RWPE1 (cell line): ENCODE measurements around the gene NPTX1.

Experiments
- CTCF ChIA-PET: fragments of 350-600 bp; sonication (Branson Sonifier 250); formaldehyde crosslinking; extraction: SDS; loops from one replicate; lab custom pipeline; 2021; lab: Yijun Ruan, JAX
- POLR2A ChIA-PET: fragments of 400-600 bp; formaldehyde crosslinking; extraction: SDS; loops from one replicate; lab custom pipeline; 2020; ENCODE audit warnings: antibody characterized with exemption; ENCODE audit not compliant: low non-redundant PET; lab: Yijun Ruan, JAX
- DNase-seq: peaks from one replicate; pipeline ENCODE4 v3.0.0; 2012; ENCODE audit warnings: low spot score
- H3K27ac ChIP-seq: fragments of 450-650 bp; 2 replicates; pipeline ENCODE4 v1.5.1; 2017
- TF ChIP-seq, protein P1 (sequence below): fragments of 450-650 bp; conservative IDR thresholded peaks from 2 replicates; pipeline ENCODE4 v1.5.1; 2017; ENCODE audit warnings: low read depth, mild to moderate bottlenecking

Gene NPTX1

DNA sequence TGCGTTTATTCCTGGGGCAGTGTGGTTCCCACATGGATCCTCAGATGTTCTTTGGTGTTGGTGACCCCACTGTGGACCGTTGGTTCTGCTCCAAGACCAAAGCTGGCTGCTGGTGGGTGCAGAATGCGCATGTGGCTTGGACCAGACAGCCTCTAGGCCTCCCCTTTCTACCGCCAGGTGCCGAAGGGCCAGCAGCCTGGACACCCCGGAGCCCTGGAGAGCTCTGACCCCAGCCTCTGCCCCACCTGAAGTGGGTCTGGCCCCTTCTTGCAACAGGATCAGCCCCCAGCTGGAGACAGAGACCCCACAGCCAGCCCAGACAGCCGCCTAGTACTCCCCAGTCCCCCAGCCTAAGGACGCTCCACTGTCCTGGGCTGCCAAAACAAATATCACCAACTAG, 18.4 kb downstream of the NPTX1 start:
- ChIA-PET POLR2A (no interaction called here), CTCF (interaction anchor here (0.6 kb wide), 1 partner anchor 116 kb away, joined by 5 read pairs; no protein-coding TSS in a partner anchor)
- TF ChIP-seq, protein P1, sequence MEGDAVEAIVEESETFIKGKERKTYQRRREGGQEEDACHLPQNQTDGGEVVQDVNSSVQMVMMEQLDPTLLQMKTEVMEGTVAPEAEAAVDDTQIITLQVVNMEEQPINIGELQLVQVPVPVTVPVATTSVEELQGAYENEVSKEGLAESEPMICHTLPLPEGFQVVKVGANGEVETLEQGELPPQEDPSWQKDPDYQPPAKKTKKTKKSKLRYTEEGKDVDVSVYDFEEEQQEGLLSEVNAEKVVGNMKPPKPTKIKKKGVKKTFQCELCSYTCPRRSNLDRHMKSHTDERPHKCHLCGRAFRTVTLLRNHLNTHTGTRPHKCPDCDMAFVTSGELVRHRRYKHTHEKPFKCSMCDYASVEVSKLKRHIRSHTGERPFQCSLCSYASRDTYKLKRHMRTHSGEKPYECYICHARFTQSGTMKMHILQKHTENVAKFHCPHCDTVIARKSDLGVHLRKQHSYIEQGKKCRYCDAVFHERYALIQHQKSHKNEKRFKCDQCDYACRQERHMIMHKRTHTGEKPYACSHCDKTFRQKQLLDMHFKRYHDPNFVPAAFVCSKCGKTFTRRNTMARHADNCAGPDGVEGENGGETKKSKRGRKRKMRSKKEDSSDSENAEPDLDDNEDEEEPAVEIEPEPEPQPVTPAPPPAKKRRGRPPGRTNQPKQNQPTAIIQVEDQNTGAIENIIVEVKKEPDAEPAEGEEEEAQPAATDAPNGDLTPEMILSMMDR = no peak
- no peak for DNase-seq
- H3K27ac ChIP-seq = no peak overlapping the region

DNA sequence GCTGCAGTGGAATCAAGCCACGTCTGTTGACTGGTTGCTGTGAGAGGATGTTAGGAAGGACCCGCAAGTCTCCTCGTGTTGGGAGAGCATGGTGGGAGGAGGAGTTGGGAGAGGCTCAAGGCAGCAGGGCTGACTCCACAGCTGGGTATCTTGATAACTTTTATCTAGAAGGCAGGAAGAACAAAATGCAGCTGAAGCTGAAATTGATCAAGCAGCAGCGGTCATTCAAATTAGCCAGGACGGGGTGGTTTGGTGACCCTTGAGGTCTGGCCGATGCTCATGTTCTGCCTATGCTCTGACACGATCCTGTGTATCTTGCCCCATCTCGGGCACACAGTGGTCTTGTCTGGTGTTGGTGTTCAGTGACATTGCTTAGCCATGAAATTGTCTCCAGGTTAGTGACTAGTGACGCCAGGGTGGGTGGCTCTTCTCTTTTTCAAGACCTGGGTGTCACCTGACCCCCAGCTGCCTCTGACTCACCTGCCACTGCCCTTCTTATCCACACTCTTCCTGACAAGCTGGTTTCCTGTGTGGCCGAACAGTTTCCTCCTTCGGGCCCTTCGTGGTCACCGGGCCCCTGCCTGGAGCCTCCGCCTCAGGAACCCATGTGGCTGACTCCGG, 19.1 kb downstream of the NPTX1 start:
- no peak for DNase-seq
- TF ChIP-seq, protein P1 = no peak
- POLR2A ChIA-PET = no interaction called here
- no peak overlapping the region; the same call in 1 of the 2 replicates for H3K27ac ChIP-seq
- CTCF ChIA-PET = interaction anchor here (0.6 to 0.7 kb wide), 2 partner anchors 19 to 117 kb away, joined by 5 to 6 read pairs; no protein-coding TSS in a partner anchor

DNA sequence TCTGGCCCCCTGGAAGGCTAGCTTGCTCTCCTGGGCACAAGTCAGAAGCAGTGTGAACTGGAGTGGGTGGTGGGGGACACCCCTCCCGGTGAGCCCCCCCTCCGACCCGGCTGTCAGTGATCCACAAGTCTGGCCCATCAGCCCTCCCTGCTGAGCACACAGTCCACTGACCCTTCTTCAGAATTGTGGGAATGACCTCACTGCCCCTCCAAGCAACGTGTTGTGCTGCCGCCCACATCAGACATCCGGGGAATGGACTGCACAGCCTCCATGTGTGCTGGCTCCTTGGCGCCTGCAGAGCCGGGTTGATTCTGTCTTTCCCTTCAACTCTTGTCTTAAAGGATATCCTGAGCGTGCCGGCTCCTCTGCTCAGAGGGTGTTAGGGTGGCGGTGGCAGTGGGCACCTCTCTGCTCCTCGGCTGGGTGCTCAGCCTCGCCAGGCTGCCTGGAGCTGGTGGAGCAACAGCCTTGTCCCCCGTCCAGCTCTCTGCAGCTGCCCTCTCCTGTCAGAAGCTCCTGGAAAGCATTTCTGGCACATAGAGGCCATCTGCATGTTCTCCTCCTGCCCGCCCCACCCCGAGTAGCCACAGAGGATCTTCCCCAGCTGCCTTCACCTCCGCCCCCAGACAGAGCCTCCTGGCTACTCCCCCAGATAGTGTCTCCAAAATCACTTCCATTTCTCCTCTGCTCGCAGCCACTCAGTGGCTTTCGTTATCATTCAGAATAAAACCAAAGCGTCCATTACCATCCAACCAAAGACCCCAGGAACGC, 19.8 kb downstream of the NPTX1 start:
- TF ChIP-seq, protein P1 = no peak
- H3K27ac ChIP-seq = peak overlapping the region; percentile 94; the same call in 1 of the 2 replicates
- no peak for DNase-seq
- ChIA-PET POLR2A (no interaction called here), CTCF (interaction anchor here (0.7 to 1.1 kb wide), 2 partner anchors 19 to 119 kb away, joined by 3 to 6 read pairs; no protein-coding TSS in a partner anchor)

DNA sequence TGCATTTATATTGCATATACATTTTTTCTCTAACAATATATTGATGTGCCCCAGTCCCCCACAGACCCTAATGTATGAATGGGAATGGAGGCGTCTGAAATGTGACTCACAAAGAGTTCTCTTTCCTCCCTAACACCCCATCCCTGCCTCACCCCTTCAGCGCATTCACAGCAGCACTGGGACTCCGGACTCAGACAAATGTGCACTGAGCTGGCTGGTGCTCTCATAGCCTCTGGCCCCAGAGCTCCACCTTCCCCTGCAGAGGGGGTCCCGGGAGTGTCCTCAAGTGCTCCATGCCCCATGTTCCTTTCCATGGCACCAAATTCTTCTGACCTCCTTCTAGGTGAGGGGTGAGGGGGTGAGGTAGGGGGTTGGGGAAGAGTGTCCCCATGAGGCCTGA, 20.6 kb downstream of the NPTX1 start:
- DNase-seq = no peak
- POLR2A ChIA-PET = no interaction called here
- TF ChIP-seq, protein P1 = no peak
- peak overlapping the region; percentile 94 for H3K27ac ChIP-seq
- CTCF ChIA-PET = interaction anchor here (1.1 kb wide), 1 partner anchor 120 kb away, joined by 3 read pairs; no protein-coding TSS in a partner anchor

DNA sequence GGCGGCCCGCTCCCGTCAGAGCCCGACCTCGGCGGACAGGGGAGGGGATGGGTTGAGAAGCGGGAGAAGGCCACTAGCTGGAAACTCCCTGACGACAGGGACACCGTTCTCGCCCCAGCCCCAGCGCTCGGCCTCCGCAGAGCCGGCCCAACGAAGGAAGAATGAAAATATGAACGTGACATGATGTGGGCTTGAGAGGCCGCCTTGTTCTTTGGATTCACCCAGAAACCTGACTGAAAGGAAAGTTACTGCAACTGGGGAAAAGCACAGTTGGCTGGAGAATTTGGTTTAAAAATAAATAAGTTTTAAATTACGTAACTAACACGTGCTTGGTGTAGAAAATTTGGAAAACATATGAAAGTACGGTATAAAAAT, 21.1 kb downstream of the NPTX1 start:
- TF ChIP-seq, protein P1 = no peak
- peak; percentile 49 for DNase-seq
- POLR2A ChIA-PET = interaction anchor here (1.3 kb wide), 1 partner anchor 13 kb away, joined by 7 read pairs; no protein-coding TSS in a partner anchor
- CTCF ChIA-PET = interaction anchor here (0.6 to 1.6 kb wide), 3 partner anchors 14 to 28 kb away, joined by 3 to 6 read pairs (median 4); no protein-coding TSS in a partner anchor
- H3K27ac ChIP-seq = peak overlapping the region; percentile 94
